Nucleus accumbens (tissue), 56 donors: Measurements from ENCODE around the gene NOL12.
A peak's percentile ranks its signal among the peaks of the same experiment; 100 is the strongest.

Experiments
- DNase-seq, 56 donors: peaks; one replicate each; lab custom pipeline; 2025; lab: John Stamatoyannopoulos, UW

Gene NOL12

GRCh38 chr22:37658133-37659065 is 27.7 kb upstream of the NOL12 start, which contains the start of gene PDXP:
TSS of gene PDXP (plus strand) at chr22:37658723. CDS start at chr22:37658783, 60 bp downstream.
- DNase-seq = peak; percentile 85 to 99 (median 97)

- DNase-seq = peak in 18 of 56 donors; percentile 8 to 54 (median 38)
Measured at GRCh38 chr22:37659066-37659896, 26.9 kb upstream of the NOL12 start.

GRCh38 chr22:37659897-37660708 is 26.0 kb upstream of the NOL12 start:
- DNase-seq = no peak

GRCh38 chr22:37660709-37661045 is 25.5 kb upstream of the NOL12 start:
- DNase-seq = no peak

GRCh38 chr22:37661160-37661924 is 24.8 kb upstream of the NOL12 start:
- DNase-seq = peak in 35 of 56 donors; percentile 9 to 62 (median 39)

GRCh38 chr22:37662039-37662438 is 24.1 kb upstream of the NOL12 start:
- DNase-seq = peak in 3 of 56 donors; percentile 8 to 18 (median 11)

GRCh38 chr22:37663521-37664140 is 22.5 kb upstream of the NOL12 start:
- no peak for DNase-seq

- peak in 49 of 56 donors; percentile 19 to 88 (median 73) for DNase-seq
Measured at GRCh38 chr22:37664249-37665101, 21.7 kb upstream of the NOL12 start.

GRCh38 chr22:37665487-37665886 is 20.7 kb upstream of the NOL12 start:
- no peak for DNase-seq

- DNase-seq = no peak
Measured at GRCh38 chr22:37669586-37669985, 16.6 kb upstream of the NOL12 start.

- no peak for DNase-seq
Measured at GRCh38 chr22:37672206-37672919, 13.8 kb upstream of the NOL12 start.

- DNase-seq = no peak
Measured at GRCh38 chr22:37672920-37673455, 13.2 kb upstream of the NOL12 start.

- DNase-seq = no peak
Measured at GRCh38 chr22:37674248-37674647, 11.9 kb upstream of the NOL12 start.

GRCh38 chr22:37674951-37675929 is 10.9 kb upstream of the NOL12 start, which contains the start of gene LGALS1:
TSS of gene LGALS1 (plus strand) at chr22:37675636. CDS start at chr22:37675703, 67 bp downstream.
- peak in 55 of 56 donors; percentile 16 to 89 (median 69) for DNase-seq

- peak in 23 of 56 donors; percentile 2 to 43 (median 24) for DNase-seq
Measured at GRCh38 chr22:37675930-37676735, 10.0 kb upstream of the NOL12 start.
